Diencephalon (tissue), 1 donor: ENCODE results near the gene OR2A25. TPM values are rescaled to one million over a fixed set of nuclear protein-coding genes. Genes with fewer than 3 reads are reported as not detected.

Experiments used
- small RNA-seq: library from RNA; depleted of rRNA; stranded (forward); fragments of <200 nt; gene quantifications from one replicate; pipeline ENCODE3, GENCODE V24; 2014
- total RNA-seq: library from RNA; depleted of rRNA; stranded (reverse); fragments of >200 nt; gene quantifications from one replicate; pipeline ENCODE4 v1.2.3, GENCODE V29; 2014

OR2A25 gene, protein sequence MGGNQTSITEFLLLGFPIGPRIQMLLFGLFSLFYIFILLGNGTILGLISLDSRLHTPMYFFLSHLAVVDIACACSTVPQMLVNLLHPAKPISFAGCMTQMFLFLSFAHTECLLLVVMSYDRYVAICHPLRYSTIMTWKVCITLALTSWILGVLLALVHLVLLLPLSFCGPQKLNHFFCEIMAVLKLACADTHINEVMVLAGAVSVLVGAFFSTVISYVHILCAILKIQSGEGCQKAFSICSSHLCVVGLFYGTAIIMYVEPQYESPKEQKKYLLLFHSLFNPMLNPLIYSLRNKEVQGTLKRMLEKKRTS
- total RNA-seq = not detected

DNA sequence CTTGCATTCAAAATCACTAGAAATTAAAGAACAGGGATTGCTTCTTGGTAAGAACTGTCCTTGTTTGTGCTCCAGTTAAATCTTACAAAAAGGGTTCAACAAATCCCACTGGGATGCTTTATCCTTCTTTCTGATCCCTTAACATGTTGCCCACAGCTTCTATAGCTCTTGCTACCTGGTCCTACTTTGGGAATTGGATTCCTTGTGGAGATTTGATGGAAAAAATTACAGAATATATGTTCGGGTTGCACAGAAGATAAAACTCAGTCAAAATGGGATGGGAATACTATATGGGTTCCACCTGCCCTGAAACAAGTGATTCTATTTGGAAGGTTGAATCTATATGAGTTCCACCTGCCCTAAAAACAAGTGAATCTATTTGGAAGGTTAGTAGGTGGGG, at the start of gene OR2A25:
Gene OR2A25 (plus strand): TSS at position 301 of the 400 bp plus-strand sequence. CDS start 4,409 bp downstream, outside the sequence.

DNA sequence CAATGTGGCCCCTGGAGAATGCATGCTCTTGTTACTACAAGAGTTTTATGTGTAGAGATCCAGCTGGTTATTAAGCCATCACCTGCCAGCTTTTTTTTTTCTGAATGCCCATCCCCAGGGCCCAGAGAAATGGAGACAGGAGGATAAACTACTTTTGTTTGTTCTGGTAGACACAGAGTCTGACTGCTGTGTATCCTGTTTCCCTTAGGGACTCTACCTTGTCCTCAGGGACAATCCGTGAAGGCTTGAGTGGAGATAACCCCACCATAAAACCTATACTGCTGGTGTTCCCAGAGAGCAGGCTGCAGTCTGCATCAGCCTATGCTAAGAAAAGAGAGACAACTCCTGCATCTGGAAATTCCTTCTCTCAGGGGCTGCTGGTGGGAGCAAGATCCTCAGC, 21.0 kb upstream of the OR2A25 start, which contains the start of gene OR2A5:
Gene OR2A5 (plus strand): TSS at position 301 of the 400 bp plus-strand sequence. CDS start 1,454 bp downstream, outside the sequence.

DNA sequence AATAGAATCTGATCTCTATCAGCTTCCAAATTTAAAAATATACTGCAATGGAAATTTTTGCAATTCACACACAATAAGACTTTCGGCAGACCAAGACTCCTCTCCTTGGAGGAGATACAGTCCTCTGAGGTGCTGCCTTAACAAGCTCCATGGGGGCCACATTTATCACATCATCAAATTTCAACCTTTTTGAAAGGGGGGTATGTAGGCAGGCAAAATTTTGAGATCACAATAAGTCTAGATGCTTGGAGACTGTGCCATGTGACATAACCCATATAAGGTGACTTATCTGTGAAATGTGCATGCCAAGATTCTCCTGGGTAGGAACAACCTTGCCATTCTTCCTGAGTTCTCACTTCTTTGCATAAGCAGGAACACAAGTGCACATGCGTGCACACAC, 16.4 kb downstream of the OR2A25 start, which contains the start of gene OR2A12:
Gene OR2A12 (plus strand): TSS at position 301 of the 400 bp plus-strand sequence. CDS start 8,830 bp downstream, outside the sequence.

DNA sequence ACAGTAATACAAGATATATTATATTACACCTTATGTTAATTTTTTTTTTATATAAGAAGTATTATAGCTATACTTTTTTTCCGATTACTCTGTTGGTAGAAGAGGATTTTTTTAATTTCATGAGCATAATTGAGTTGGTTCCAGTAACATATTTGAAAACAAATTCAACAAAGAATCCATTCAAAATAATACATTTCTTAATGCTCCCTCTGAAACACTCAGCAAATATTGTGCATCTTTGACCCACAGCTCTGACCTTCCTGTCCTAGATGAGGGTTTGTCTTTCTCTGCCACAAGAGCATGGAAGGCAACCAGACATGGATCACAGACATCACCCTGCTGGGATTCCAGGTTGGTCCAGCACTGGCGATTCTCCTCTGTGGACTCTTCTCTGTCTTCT, 39.7 kb downstream of the OR2A25 start, which contains the start of gene OR2A2:
Gene OR2A2 (plus strand): TSS at position 301 of the 400 bp plus-strand sequence. CDS start 0 bp downstream, at position 301.

DNA sequence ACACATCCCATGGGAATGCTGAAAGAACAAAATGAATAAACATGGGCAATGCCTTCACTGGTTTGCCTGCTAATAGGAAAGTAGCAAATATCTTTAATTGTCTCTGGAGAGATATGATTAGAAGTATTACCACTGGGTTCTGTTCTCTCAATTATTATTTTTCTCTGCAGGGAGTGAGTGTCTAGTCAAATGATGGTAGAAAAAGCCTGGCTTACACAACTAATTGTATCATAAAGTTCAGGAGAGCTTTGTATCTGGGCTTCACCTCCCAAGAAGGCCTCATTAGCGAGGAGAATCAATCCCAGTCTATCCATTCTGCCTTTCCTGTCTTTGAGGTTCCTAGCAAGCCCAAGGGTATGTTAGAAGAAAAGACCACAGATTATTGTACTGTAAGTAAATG, 53.3 kb downstream of the OR2A25 start, which contains the start of gene OR2A14:
Gene OR2A14 (plus strand): TSS at position 301 of the 400 bp plus-strand sequence. CDS start 5,937 bp downstream, outside the sequence.

Small RNAs within 50 kb of the gene (small RNA-seq; reads per million reads assigned to genes)
- gene OR2A41P = not detected

Other genes starting within 250 kb of the OR2A25 start
- gene TCAF1, start 167.6 kb upstream of the OR2A25 start, total RNA-seq = 180 TPM
- not detected for gene OR2F2, start 134.6 kb upstream of the OR2A25 start, total RNA-seq
- gene OR2F1, start 115.0 kb upstream of the OR2A25 start, total RNA-seq = not detected
- gene OR6B1, start 69.5 kb upstream of the OR2A25 start, total RNA-seq = not detected
- gene OR2A5, start 20.9 kb upstream of the OR2A25 start, total RNA-seq = not detected
- gene OR2A12, start 16.5 kb downstream of the OR2A25 start, total RNA-seq = not detected
- not detected for gene OR2A2, start 39.8 kb downstream of the OR2A25 start, total RNA-seq
- gene OR2A14, start 53.4 kb downstream of the OR2A25 start, total RNA-seq = not detected
- 1.2 TPM for gene CTAGE4, start 113.7 kb downstream of the OR2A25 start, total RNA-seq
- 1.4 TPM for gene ARHGEF35, start 126.0 kb downstream of the OR2A25 start, total RNA-seq
- gene OR2A42, start 169.8 kb downstream of the OR2A25 start, total RNA-seq = under 0.01 TPM
- gene OR2A7, start 195.0 kb downstream of the OR2A25 start, total RNA-seq = 0.69 TPM
- gene CTAGE8, start 199.5 kb downstream of the OR2A25 start, total RNA-seq = not detected
- not detected for gene OR2A1, start 242.6 kb downstream of the OR2A25 start, total RNA-seq